Activated B cell treated with CpG ODN at 0.5 μM for 24 hours (primary cell): ENCODE data around the gene MROH2A. TPM values are rescaled to one million over a fixed set of nuclear protein-coding genes. Genes with fewer than 3 reads are reported as not detected.

Experiments used
- ATAC-seq: fragments of 200-7000 bp; cut with Tn5 transposase; one replicate; pipeline ENCODE4 v1.10.0; 2021; ENCODE audit warnings: low read depth, mild to moderate bottlenecking, moderate library complexity
- CTCF ChIA-PET: fragments of 350-600 bp; sonication (Branson Sonifier 250); formaldehyde crosslinking; loops from one replicate; lab custom pipeline; 2021; ENCODE audit warnings: antibody characterized with exemption; lab: Charles Lee
- POLR2A ChIA-PET: fragments of 350-600 bp; sonication (Branson Sonifier 250); formaldehyde crosslinking; loops from one replicate; lab custom pipeline; 2021; ENCODE audit warnings: antibody characterized with exemption; lab: Charles Lee
- DNase-seq: peaks from one replicate; pipeline ENCODE4 v3.0.0; 2022
- H3K27ac Mint-ChIP-seq: one replicate; pipeline ENCODE4 v1.8.0; 2020; ENCODE audit warnings: mixed read lengths
- H3K27me3 Mint-ChIP-seq: one replicate; pipeline ENCODE4 v1.8.0; 2021; ENCODE audit warnings: mixed read lengths
- H3K36me3 Mint-ChIP-seq: one replicate; pipeline ENCODE4 v1.8.0; 2021; ENCODE audit warnings: low read depth, mixed read lengths
- H3K4me1 Mint-ChIP-seq: one replicate; pipeline ENCODE4 v1.8.0; 2021; ENCODE audit warnings: mixed read lengths
- H3K4me3 Mint-ChIP-seq: one replicate; pipeline ENCODE4 v1.8.0; 2020; ENCODE audit warnings: mild to moderate bottlenecking, mixed read lengths
- H3K9me3 Mint-ChIP-seq: one replicate; pipeline ENCODE4 v1.8.0; 2020; ENCODE audit warnings: mixed read lengths
- CTCF ChIP-seq: fragments of 200-600 bp; IDR thresholded peaks from one replicate; pipeline ENCODE4 v1.8.0; 2022; ENCODE audit warnings: antibody characterized with exemption, mild to moderate bottlenecking
- intact Hi-C: fragments of 100-400 bp; cut with micrococcal nuclease; formaldehyde crosslinking; loops from one replicate; pipeline ENCODE4 v1.15.1; 2024
- total RNA-seq: library from RNA; stranded (reverse); gene quantifications from 2 replicates; pipeline ENCODE4 v1.2.3, GENCODE V29; 2022

MROH2A gene
- total RNA-seq, 1 donor from 2014 or later = not detected

- ChIA-PET POLR2A (no interaction called here), CTCF (interaction anchor here (0.8 to 1.1 kb wide), 2 partner anchors 642 to 687 kb away, joined by 5 to 7 read pairs; no protein-coding TSS in a partner anchor)
- DNase-seq (no peak), ATAC-seq (no peak)
- Mint-ChIP-seq H3K9me3 (no peaks in the 10 kb centered on the region), H3K36me3 (peaks cover 7% of the 10 kb centered on the region), H3K4me3 (no peak overlapping the region), H3K27me3 (peaks cover 4% of the 10 kb centered on the region), H3K27ac (no peak overlapping the region), H3K4me1 (peaks cover 19% of the 10 kb centered on the region)
- intact Hi-C loops = no loop called here
- TF ChIP-seq CTCF = no peak
Measured at GRCh38 chr2:233858331-233858730, 80.2 kb downstream of the MROH2A start.

- DNase-seq = no peak
- TF ChIP-seq CTCF = no peak
- ChIA-PET POLR2A (no interaction called here), CTCF (no interaction called here)
- ATAC-seq = no peak
- H3K4me3 Mint-ChIP-seq = no peak overlapping the region
- H3K36me3 Mint-ChIP-seq = peaks cover 6% of the 10 kb centered on the region
- peaks cover 1% of the 10 kb centered on the region for H3K27me3 Mint-ChIP-seq
- H3K27ac Mint-ChIP-seq = no peak overlapping the region
- intact Hi-C loops = no loop called here
- peaks cover 6% of the 10 kb centered on the region for H3K4me1 Mint-ChIP-seq
- H3K9me3 Mint-ChIP-seq = no peaks in the 10 kb centered on the region
Measured at GRCh38 chr2:233862261-233862768, 84.2 kb downstream of the MROH2A start.

- H3K9me3 Mint-ChIP-seq = no peaks in the 10 kb centered on the region
- ATAC-seq = no peak
- TF ChIP-seq CTCF = no peak
- intact Hi-C loops = loop anchor here (5.0 kb wide), 1 partner anchor 1169 kb away; the partner anchor contains the start of gene GIGYF2
- H3K36me3 Mint-ChIP-seq = peaks cover 8% of the 10 kb centered on the region
- H3K4me3 Mint-ChIP-seq = no peak overlapping the region
- H3K27ac Mint-ChIP-seq = no peak overlapping the region
- peaks cover 10% of the 10 kb centered on the region for H3K4me1 Mint-ChIP-seq
- H3K27me3 Mint-ChIP-seq = no peaks in the 10 kb centered on the region
- ChIA-PET POLR2A (no interaction called here), CTCF (no interaction called here)
- DNase-seq = no peak
Measured at GRCh38 chr2:233865838-233866237, 87.7 kb downstream of the MROH2A start.

- TF ChIP-seq CTCF = no peak
- intact Hi-C loops = loop anchor here (5.0 kb wide), 1 partner anchor 1169 kb away; the partner anchor contains the start of gene GIGYF2
- peaks cover 10% of the 10 kb centered on the region for H3K4me1 Mint-ChIP-seq
- DNase-seq (no peak), ATAC-seq (no peak)
- no peak overlapping the region for H3K4me3 Mint-ChIP-seq
- H3K27me3 Mint-ChIP-seq = no peaks in the 10 kb centered on the region
- POLR2A ChIA-PET = no interaction called here
- H3K36me3 Mint-ChIP-seq = peaks cover 8% of the 10 kb centered on the region
- CTCF ChIA-PET = no interaction called here
- no peak overlapping the region for H3K27ac Mint-ChIP-seq
- H3K9me3 Mint-ChIP-seq = no peaks in the 10 kb centered on the region
Measured at GRCh38 chr2:233866479-233866878, 88.3 kb downstream of the MROH2A start.

- Mint-ChIP-seq H3K27me3 (no peaks in the 10 kb centered on the region), H3K4me3 (peak within 1 kb of the TSS; percentile 93), H3K4me1 (peaks cover 18% of the 10 kb centered on the region), H3K27ac (peak within 1 kb of the TSS; percentile 80), H3K36me3 (peaks cover 8% of the 10 kb centered on the region), H3K9me3 (no peaks in the 10 kb centered on the region)
- peak; percentile 57 for DNase-seq
- no peak for TF ChIP-seq CTCF
- ChIA-PET POLR2A (interaction anchor here (0.7 kb wide), 1 partner anchor 35 kb away, joined by 3 read pairs; no protein-coding TSS in a partner anchor), CTCF (no interaction called here)
- ATAC-seq = peak; percentile 87
- intact Hi-C loops = loop anchor here (1.0 to 5.0 kb wide), 2 partner anchors 14 to 1171 kb away; partner anchors contain the start of genes GIGYF2 and HJURP
Measured at GRCh38 chr2:233867993-233868532, 89.9 kb downstream of the MROH2A start, which contains the start of gene MSL3B. MSL3B (minus strand) TSS chr2:233868386.
